CD4-positive, alpha-beta T cell treated with Interleukin-2 at 100 ng/mL for 4 hours (primary cell): ENCODE results near the gene HES7.

Experiments used
- DNase-seq: peaks from one replicate; pipeline ENCODE4 v3.0.0-alpha.2; 2020; ENCODE audit warnings: low spot score

HES7 gene

GRCh38 chr17:8142887-8143580, 19.1 kb upstream of the HES7 start:
- DNase-seq, result no peak

- DNase-seq, result no peak
Observed at GRCh38 chr17:8142158-8142886, 18.4 kb upstream of the HES7 start.

- DNase-seq, result no peak
Observed at GRCh38 chr17:8141741-8142140, 17.8 kb upstream of the HES7 start.

GRCh38 chr17:8141045-8141444, 17.1 kb upstream of the HES7 start:
- DNase-seq, result no peak

GRCh38 chr17:8140065-8141029, 16.4 kb upstream of the HES7 start:
- DNase-seq, result no peak

GRCh38 chr17:8138672-8139371, 14.9 kb upstream of the HES7 start:
- peak; percentile 96 for DNase-seq

GRCh38 chr17:8138374-8138671, 14.4 kb upstream of the HES7 start:
- no peak for DNase-seq

- DNase-seq, result no peak
Observed at GRCh38 chr17:8137645-8138373, 13.9 kb upstream of the HES7 start.

GRCh38 chr17:8133941-8134340, 10.0 kb upstream of the HES7 start:
- no peak for DNase-seq

- DNase-seq, result no peak
Observed at GRCh38 chr17:8133399-8133798, 9.5 kb upstream of the HES7 start.

GRCh38 chr17:8131844-8132441, 8.0 kb upstream of the HES7 start:
- no peak for DNase-seq

- DNase-seq, result no peak
Observed at GRCh38 chr17:8128125-8128784, 4.3 kb upstream of the HES7 start.

GRCh38 chr17:8126491-8127066, 2.7 kb upstream of the HES7 start:
- DNase-seq, result no peak

GRCh38 chr17:8125947-8126490, 2.1 kb upstream of the HES7 start:
- no peak for DNase-seq

GRCh38 chr17:8125154-8125946, 1.4 kb upstream of the HES7 start:
- peak; percentile 85 for DNase-seq

GRCh38 chr17:8124350-8125153, 646 bp upstream of the HES7 start:
- no peak for DNase-seq

GRCh38 chr17:8122924-8123694, 797 bp downstream of the HES7 start:
- DNase-seq, result no peak
